ENCODE data around the gene TMEM51.

Gene TMEM51

GRCh38 chr1:15179485-15179883 is 25.9 kb downstream of the TMEM51 start:
- no peak for DNase-seq

GRCh38 chr1:15180189-15180588 is 26.6 kb downstream of the TMEM51 start:
- no peak for DNase-seq

GRCh38 chr1:15180945-15181523 is 27.5 kb downstream of the TMEM51 start:
- no peak for DNase-seq

- no peak for DNase-seq
Measured at GRCh38 chr1:15181564-15181963, 28.0 kb downstream of the TMEM51 start.

GRCh38 chr1:15184436-15185241 is 31.1 kb downstream of the TMEM51 start:
- DNase-seq, result no peak

- no peak for DNase-seq
Measured at GRCh38 chr1:15185617-15186016, 32.1 kb downstream of the TMEM51 start.

- no peak for DNase-seq
Measured at GRCh38 chr1:15186073-15186845, 32.7 kb downstream of the TMEM51 start.

GRCh38 chr1:15186846-15187151 is 33.3 kb downstream of the TMEM51 start:
- DNase-seq, result no peak

- no peak for DNase-seq
Measured at GRCh38 chr1:15187175-15188129, 33.9 kb downstream of the TMEM51 start.

GRCh38 chr1:15188130-15188524 is 34.6 kb downstream of the TMEM51 start:
- DNase-seq, result no peak

GRCh38 chr1:15188678-15189077 is 35.1 kb downstream of the TMEM51 start:
- DNase-seq, result no peak

GRCh38 chr1:15189692-15190370 is 36.3 kb downstream of the TMEM51 start:
- DNase-seq, result no peak

GRCh38 chr1:15191267-15191666 is 37.7 kb downstream of the TMEM51 start:
- no peak for DNase-seq

- no peak for DNase-seq
Measured at GRCh38 chr1:15191770-15192169, 38.2 kb downstream of the TMEM51 start.

- DNase-seq, result no peak
Measured at GRCh38 chr1:15192916-15193550, 39.5 kb downstream of the TMEM51 start.

GRCh38 chr1:15195420-15196052 is 42.0 kb downstream of the TMEM51 start:
- no peak for DNase-seq

- no peak for DNase-seq
Measured at GRCh38 chr1:15196069-15196468, 42.5 kb downstream of the TMEM51 start.

GRCh38 chr1:15196807-15197530 is 43.4 kb downstream of the TMEM51 start:
- DNase-seq, result no peak

- no peak for DNase-seq
Measured at GRCh38 chr1:15197591-15198447, 44.3 kb downstream of the TMEM51 start.

GRCh38 chr1:15198684-15199083 is 45.1 kb downstream of the TMEM51 start:
- DNase-seq, result no peak

Data from activated gamma-delta T cell treated with Interleukin-2 at 50 U/mL for 16 hours (primary cell).